HG02763 (cell line): ENCODE results near the gene C10orf53.

ENCODE experiments used
- ATAC-seq: cut with Tn5 transposase; IDR thresholded peaks from one replicate; pipeline ENCODE4 v1.9.1; 2021; ENCODE audit warnings: mild to moderate bottlenecking, moderate library complexity; ENCODE audit not compliant: unreplicated experiment

Gene C10orf53

GRCh38 chr10:49736564-49737113 is 57.2 kb downstream of the C10orf53 start:
- ATAC-seq = no peak

DNA sequence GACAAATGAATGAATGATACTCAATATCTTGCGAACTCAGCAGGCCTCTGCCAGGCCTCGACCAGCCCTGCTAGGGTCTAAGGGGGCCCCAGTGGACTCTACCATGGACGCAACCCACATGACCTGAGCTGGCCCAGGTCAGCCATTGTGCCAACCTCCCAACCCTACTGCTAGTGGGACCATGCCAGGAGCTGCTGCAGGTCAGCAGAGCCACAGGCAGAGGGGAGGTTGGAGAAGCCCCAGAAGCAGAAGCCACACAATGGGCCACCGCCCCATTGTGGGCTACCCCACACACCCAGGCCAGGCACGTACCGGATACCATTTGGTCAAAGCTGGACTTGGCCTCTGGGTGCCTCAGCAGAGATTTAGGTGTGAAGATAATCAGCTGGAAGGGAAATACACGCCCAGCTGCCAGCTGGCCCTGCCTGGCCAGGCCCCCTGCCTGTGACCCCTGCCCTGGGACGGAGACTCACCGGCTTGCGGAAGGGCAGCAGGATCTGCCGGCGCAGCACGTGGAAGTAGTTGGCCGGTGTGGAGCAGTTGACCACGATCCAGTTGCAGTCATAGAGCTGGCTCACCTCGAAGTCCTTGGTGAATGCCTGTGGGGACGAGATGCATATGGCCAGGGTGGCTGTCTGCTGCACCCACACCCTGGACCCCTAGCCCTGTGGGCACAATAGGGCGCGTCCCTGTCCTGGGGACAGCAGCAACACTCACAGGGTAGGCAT is 58.2 kb downstream of the C10orf53 start:
- no peak for ATAC-seq

GRCh38 chr10:49738616-49739360 is 59.3 kb downstream of the C10orf53 start:
- no peak for ATAC-seq

GRCh38 chr10:49739426-49739825 is 60.0 kb downstream of the C10orf53 start:
- no peak for ATAC-seq

DNA sequence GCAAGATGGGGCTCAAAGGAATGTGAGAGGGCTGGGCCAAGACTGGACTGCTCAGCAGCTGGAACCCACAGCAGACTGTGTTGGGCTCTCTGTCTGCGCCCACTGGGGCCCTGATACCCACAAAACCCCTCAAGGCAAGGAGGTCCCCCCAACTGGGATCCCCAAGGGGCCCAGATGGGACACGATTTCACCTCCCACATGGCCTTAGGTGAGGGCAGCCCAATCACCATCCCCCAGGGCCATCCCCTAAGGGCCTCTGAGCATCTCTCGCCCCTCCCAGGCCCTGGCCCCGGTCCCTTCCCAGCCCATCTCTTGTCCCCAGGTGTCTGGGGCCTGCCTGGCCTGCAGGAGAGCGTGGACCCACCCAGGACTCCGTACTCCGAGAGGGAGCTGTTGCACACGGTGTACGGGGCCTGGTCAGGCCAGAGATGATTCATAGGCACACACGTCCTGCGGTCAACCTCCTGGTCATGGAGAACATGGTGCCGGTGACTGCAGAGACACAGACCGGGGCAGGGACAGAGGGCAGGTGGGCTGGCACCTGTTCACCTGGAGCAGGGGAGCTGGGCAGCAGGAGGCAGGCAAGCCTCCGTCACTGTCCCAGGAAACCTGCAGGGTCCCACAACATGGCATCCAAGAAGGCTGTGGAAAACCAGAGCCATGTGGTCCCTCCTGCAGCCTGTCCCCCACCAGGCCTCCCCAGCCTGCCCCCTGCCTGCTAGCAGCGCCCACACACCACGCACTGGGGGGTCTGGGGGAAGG is 61.1 kb downstream of the C10orf53 start:
- no peak for ATAC-seq

DNA sequence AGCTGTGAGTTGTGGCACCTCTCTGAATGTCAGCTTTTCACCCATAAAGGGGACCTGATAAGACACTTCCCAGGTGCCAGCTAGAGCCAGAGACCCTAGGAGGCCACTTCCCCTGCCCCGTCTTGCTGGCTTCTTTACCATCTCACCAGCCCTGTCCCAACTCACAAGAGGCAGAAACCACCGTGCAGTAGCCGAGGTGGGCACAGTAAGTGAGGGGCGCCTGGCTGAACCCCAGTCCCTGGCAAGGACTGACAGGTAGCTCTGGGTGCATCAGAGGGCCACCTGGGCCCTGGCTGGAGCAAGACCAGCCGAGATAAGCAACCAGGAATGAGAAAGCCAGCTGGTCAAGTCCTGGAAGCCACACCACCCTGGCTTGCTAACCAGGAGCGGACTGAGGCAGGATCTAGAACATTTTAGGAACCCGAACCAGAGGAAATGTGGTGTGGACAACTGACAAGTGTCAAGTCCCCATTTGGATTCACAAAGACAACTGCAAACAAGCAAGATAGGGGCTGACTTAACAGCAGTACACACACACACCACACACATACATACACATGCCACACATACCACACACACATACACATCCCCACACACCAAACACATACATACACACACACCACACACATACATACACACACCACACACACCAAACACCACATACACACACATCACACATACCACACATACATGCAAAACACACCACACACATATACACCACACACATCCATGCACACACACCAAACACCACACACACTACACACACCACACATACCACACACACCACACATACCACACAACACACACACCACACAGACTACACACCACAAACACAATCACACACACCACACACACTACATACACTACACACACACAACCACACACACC is 61.9 kb downstream of the C10orf53 start:
- no peak for ATAC-seq

DNA sequence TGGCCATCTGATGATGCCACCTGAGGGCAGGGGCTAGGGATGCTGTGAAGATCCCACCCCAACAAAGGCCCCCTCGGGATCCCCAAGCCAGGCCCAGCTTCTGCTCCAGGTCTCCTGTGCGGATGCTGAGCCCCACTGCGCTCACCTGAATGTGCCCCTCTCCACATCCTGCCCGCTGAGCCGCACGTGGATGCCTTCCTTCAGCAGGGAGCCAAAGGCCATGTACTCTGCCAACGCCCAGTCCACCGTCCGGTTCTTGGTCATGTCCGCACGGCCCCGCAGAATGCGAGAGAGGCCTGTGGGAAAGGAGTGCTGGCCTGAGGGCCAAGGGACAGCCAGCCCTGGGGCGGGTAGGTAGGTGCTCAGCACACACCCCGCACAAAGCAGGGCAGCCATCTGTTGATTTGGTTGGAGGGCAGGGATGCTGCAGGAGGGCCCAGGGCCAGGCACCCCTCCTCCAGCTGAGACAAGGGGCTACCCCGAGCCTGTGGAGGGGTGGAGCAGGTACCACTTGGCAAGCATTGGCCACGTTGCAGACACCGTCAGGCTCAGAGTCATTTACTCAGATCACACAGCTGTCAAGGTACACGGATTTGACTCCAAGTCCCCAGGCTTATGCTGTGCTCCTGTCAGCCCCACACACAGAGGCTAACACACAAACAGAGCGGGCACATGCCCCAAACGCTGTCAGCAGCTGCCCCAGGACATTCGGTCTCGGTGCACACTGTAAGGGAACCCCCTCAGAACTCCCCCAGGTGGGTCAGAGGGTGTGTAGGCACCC is 63.4 kb downstream of the C10orf53 start:
- ATAC-seq = no peak

- ATAC-seq = no peak
These were observed 64.1 kb downstream of the C10orf53 start for GRCh38 chr10:49743464-49744075.

- ATAC-seq = no peak
These were observed 64.7 kb downstream of the C10orf53 start for GRCh38 chr10:49744091-49744685.

- ATAC-seq = no peak
These were observed 65.6 kb downstream of the C10orf53 start for GRCh38 chr10:49744924-49745605.

GRCh38 chr10:49745756-49746155 is 66.3 kb downstream of the C10orf53 start:
- no peak for ATAC-seq

- no peak for ATAC-seq
These were observed 67.3 kb downstream of the C10orf53 start for GRCh38 chr10:49746626-49747302.
